ENCODE data around the gene CBX7.

The CBX7 gene

GRCh38 chr22:39130892-39131855, 21.3 kb downstream of the CBX7 start:
- Histone ChIP-seq H3K36me3 (no peaks in the 10 kb centered on the region), H3K27me3 (no peaks in the 10 kb centered on the region), H3K9me3 (no peaks in the 10 kb centered on the region), H3K4me3 (ENCODE audit: low read depth, low read length) (no peak overlapping the region), H3K4me1 (no peaks in the 10 kb centered on the region)
- TF ChIP-seq CTCF (IDR thresholded peaks at IDR 0.05; ENCODE audit: low read depth, low read length) = no peak
- DNase-seq = no peak

- DNase-seq = no peak
These were observed 22.3 kb downstream of the CBX7 start for GRCh38 chr22:39130152-39130704.

DNA sequence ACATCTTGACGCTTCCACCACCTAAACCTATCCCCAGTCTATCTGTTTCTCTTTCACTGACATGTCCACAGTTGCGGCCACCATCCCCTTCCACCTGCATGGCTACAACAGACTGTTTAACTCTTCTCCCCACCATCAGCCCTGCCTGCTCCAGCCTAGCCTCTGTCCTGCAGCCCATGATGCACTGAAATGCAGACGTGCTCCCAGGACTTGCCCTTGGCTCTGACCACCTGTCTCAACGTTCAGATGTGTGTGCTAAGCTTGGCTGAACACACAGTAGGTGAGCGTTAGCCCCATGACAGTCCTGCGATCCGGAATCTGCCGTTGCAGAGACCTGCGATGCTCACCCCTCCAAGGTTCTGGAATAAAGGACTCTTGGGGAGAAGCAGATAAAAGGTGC, 22.7 kb downstream of the CBX7 start:
- no peaks in the 10 kb centered on the region for H3K36me3 ChIP-seq
- no peak for TF ChIP-seq CTCF (IDR thresholded peaks at IDR 0.05; ENCODE audit: low read depth, low read length)
- DNase-seq = no peak

More at GRCh38 chr22:39130152-39130704, 22.3 kb downstream of the CBX7 start:
- no peaks in the 10 kb centered on the region for H3K9me3 ChIP-seq
- TF ChIP-seq CTCF (IDR thresholded peaks at IDR 0.05; ENCODE audit: low read depth, low read length) = no peak
- H3K4me1 ChIP-seq = no peaks in the 10 kb centered on the region
- no peak overlapping the region for H3K4me3 ChIP-seq (ENCODE audit: low read depth, low read length)
- no peaks in the 10 kb centered on the region for H3K36me3 ChIP-seq
- no peaks in the 10 kb centered on the region for H3K27me3 ChIP-seq

GRCh38 chr22:39129081-39129480, 23.4 kb downstream of the CBX7 start:
- no peaks in the 10 kb centered on the region for H3K4me1 ChIP-seq
- H3K27me3 ChIP-seq = no peaks in the 10 kb centered on the region
- TF ChIP-seq CTCF (IDR thresholded peaks at IDR 0.05; ENCODE audit: low read depth, low read length) = no peak
- H3K9me3 ChIP-seq = no peaks in the 10 kb centered on the region
- no peak overlapping the region for H3K4me3 ChIP-seq (ENCODE audit: low read depth, low read length)
- DNase-seq = no peak
- no peaks in the 10 kb centered on the region for H3K36me3 ChIP-seq

More for the DNA sequence above, 22.7 kb downstream of the CBX7 start:
- no peaks in the 10 kb centered on the region for H3K9me3 ChIP-seq
- no peaks in the 10 kb centered on the region for H3K4me1 ChIP-seq
- H3K4me3 ChIP-seq (ENCODE audit: low read depth, low read length) = no peak overlapping the region
- no peaks in the 10 kb centered on the region for H3K27me3 ChIP-seq

GRCh38 chr22:39128508-39128907, 24.0 kb downstream of the CBX7 start:
- no peak for DNase-seq
- Histone ChIP-seq H3K9me3 (no peaks in the 10 kb centered on the region), H3K4me1 (no peaks in the 10 kb centered on the region), H3K27me3 (no peaks in the 10 kb centered on the region), H3K36me3 (no peaks in the 10 kb centered on the region), H3K4me3 (ENCODE audit: low read depth, low read length) (no peak overlapping the region)
- no peak for TF ChIP-seq CTCF (IDR thresholded peaks at IDR 0.05; ENCODE audit: low read depth, low read length)

GRCh38 chr22:39125622-39126021, 26.9 kb downstream of the CBX7 start:
- TF ChIP-seq CTCF (IDR thresholded peaks at IDR 0.05; ENCODE audit: low read depth, low read length) = no peak
- no peak for DNase-seq
- H3K27me3 ChIP-seq = no peaks in the 10 kb centered on the region
- no peaks in the 10 kb centered on the region for H3K36me3 ChIP-seq
- no peaks in the 10 kb centered on the region for H3K4me1 ChIP-seq
- H3K9me3 ChIP-seq = no peaks in the 10 kb centered on the region
- H3K4me3 ChIP-seq (ENCODE audit: low read depth, low read length) = no peak overlapping the region
